LNCAP (cell line): Measurements from ENCODE around the gene DDX3X.

ENCODE experiments used
- CTCF ChIP-seq: fragments of 450-650 bp; IDR thresholded peaks from 2 replicates; pipeline ENCODE4 v1.5.1; 2017; ENCODE audit warnings: mild to moderate bottlenecking

The DDX3X gene

GRCh38 chrX:41333744-41334362 lies at the start of gene DDX3X:
TSS of gene DDX3X (plus strand) at chrX:41334162. CDS start at chrX:41334253, 91 bp downstream.
- TF ChIP-seq CTCF: no peak

GRCh38 chrX:41288641-41289040 lies 45.3 kb upstream of the DDX3X start:
- TF ChIP-seq CTCF: no peak

- no peak for TF ChIP-seq CTCF
These were observed 44.9 kb upstream of the DDX3X start for GRCh38 chrX:41289095-41289494.

GRCh38 chrX:41291309-41291708 lies 42.7 kb upstream of the DDX3X start:
- no peak for TF ChIP-seq CTCF

- no peak; the same call in 1 of the 2 replicates for TF ChIP-seq CTCF
These were observed 40.7 kb upstream of the DDX3X start for GRCh38 chrX:41293269-41293668.

GRCh38 chrX:41300758-41301437 lies 33.1 kb upstream of the DDX3X start:
- no peak for TF ChIP-seq CTCF

GRCh38 chrX:41301438-41301824 lies 32.5 kb upstream of the DDX3X start:
- TF ChIP-seq CTCF: no peak

- TF ChIP-seq CTCF: no peak
These were observed 31.6 kb upstream of the DDX3X start for GRCh38 chrX:41302370-41302769.
